NCI-H748 treated with DMSO at 0.1 percent for 48 hours (cell line): ENCODE results near the gene GFI1B.
"Not testable (repeated sequence)": the region's sequence is repeated elsewhere in the genome, so short reads cannot be mapped to it uniquely, and the experiment has no call there.

Experiments used
- DNase-seq: peaks from one replicate; lab custom pipeline; 2025; lab: John Stamatoyannopoulos, UW

The GFI1B gene

GRCh38 chr9:132969783-132970182 lies 8.7 kb upstream of the GFI1B start:
- no peak for DNase-seq

GRCh38 chr9:132970324-132971062 lies 8.0 kb upstream of the GFI1B start:
- no peak for DNase-seq

- DNase-seq: no peak
Measured at GRCh38 chr9:132973166-132973565, 5.3 kb upstream of the GFI1B start.

GRCh38 chr9:132973713-132974112 lies 4.8 kb upstream of the GFI1B start:
- DNase-seq: no peak

GRCh38 chr9:132975961-132976360 lies 2.5 kb upstream of the GFI1B start:
- DNase-seq: no peak

- DNase-seq: no peak
Measured at GRCh38 chr9:132976571-132976970, 1.9 kb upstream of the GFI1B start.

GRCh38 chr9:132978112-132978450 lies 413 bp upstream of the GFI1B start:
- DNase-seq: no peak

GRCh38 chr9:132980157-132980556 lies 1.7 kb downstream of the GFI1B start:
- DNase-seq: no peak

- DNase-seq: no peak
Measured at GRCh38 chr9:132982458-132982857, 4.0 kb downstream of the GFI1B start.

- no peak for DNase-seq
Measured at GRCh38 chr9:132983491-132984201, 5.2 kb downstream of the GFI1B start.

- no peak for DNase-seq
Measured at GRCh38 chr9:132984202-132985070, 5.9 kb downstream of the GFI1B start.

GRCh38 chr9:132985071-132985350 lies 6.5 kb downstream of the GFI1B start:
- DNase-seq: no peak

- DNase-seq: no peak
Measured at GRCh38 chr9:132985489-132985888, 7.0 kb downstream of the GFI1B start.

GRCh38 chr9:132986114-132986513 lies 7.6 kb downstream of the GFI1B start:
- DNase-seq: no peak

- no peak for DNase-seq
Measured at GRCh38 chr9:132986640-132987620, 8.4 kb downstream of the GFI1B start.

GRCh38 chr9:132988244-132989013 lies 9.9 kb downstream of the GFI1B start:
- no peak for DNase-seq

GRCh38 chr9:132989014-132989310 lies 10.5 kb downstream of the GFI1B start:
- DNase-seq: no peak

- DNase-seq: no peak
Measured at GRCh38 chr9:132989414-132989996, 11.0 kb downstream of the GFI1B start.

GRCh38 chr9:132989998-132990557 lies 11.6 kb downstream of the GFI1B start:
- not testable (repeated sequence) for DNase-seq

GRCh38 chr9:132990781-132991180 lies 12.3 kb downstream of the GFI1B start:
- DNase-seq: no peak
